ENCODE results near the gene CORT.

DNA sequence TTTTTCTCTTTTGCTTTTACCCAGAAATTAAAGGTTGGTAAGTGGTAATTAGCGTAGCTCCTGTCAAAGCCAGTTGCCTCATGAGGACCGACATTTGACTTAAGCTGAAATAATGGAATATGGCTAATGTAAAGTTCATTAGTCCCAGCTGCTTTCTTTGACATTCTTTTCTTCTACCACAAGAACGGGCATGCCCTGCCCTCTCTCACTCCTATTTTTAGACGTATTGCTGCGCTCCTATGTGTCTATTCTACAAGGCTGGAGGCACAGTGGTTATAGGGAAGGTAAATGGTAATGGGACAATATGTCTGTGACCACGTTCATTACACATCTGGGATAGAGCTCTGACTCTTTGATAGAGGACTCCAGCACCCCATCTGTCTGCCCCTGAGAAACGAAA, 6.8 kb downstream of the CORT start:
- TF ChIP-seq POLR2AphosphoS5 (IDR thresholded peaks at IDR 0.05) (no peak), EZH2 (IDR thresholded peaks at IDR 0.05; ENCODE audit: borderline replicate concordance, insufficient read depth, low read length, poor library complexity, severe bottlenecking) (no peak), EP300 (conservative IDR thresholded peaks at IDR 0.05; ENCODE audit: poor library complexity, severe bottlenecking) (no peak)
- TF ChIP-seq, protein P1, sequence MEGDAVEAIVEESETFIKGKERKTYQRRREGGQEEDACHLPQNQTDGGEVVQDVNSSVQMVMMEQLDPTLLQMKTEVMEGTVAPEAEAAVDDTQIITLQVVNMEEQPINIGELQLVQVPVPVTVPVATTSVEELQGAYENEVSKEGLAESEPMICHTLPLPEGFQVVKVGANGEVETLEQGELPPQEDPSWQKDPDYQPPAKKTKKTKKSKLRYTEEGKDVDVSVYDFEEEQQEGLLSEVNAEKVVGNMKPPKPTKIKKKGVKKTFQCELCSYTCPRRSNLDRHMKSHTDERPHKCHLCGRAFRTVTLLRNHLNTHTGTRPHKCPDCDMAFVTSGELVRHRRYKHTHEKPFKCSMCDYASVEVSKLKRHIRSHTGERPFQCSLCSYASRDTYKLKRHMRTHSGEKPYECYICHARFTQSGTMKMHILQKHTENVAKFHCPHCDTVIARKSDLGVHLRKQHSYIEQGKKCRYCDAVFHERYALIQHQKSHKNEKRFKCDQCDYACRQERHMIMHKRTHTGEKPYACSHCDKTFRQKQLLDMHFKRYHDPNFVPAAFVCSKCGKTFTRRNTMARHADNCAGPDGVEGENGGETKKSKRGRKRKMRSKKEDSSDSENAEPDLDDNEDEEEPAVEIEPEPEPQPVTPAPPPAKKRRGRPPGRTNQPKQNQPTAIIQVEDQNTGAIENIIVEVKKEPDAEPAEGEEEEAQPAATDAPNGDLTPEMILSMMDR (IDR thresholded peaks at IDR 0.05; ENCODE audit: poor library complexity, severe bottlenecking), result no peak

Data from neural cell (in vitro differentiated cells).